B cell (primary cell): Measurements from ENCODE around the gene ABCB4. TPM values are rescaled to one million over a fixed set of nuclear protein-coding genes. Genes with fewer than 3 reads are reported as not detected.

ENCODE experiments used
- ATAC-seq: fragments of 200-7000 bp; cut with Tn5 transposase; one replicate; pipeline ENCODE4 v1.10.0; 2021; ENCODE audit warnings: low read depth, mild to moderate bottlenecking, moderate number of reproducible peaks, moderate library complexity
- CTCF ChIA-PET: fragments of 350-600 bp; sonication (Branson Sonifier 250); formaldehyde crosslinking; loops from one replicate; lab custom pipeline; 2021; ENCODE audit warnings: antibody characterized with exemption, inconsistent platforms; lab: Charles Lee
- POLR2A ChIA-PET: fragments of 350-600 bp; sonication (Branson Sonifier 250); formaldehyde crosslinking; loops from one replicate; lab custom pipeline; 2021; ENCODE audit warnings: antibody characterized with exemption; lab: Charles Lee
- DNase-seq: peaks from one replicate; pipeline ENCODE4 v3.0.0; 2013
- H2AFZ ChIP-seq: 2 replicates; pipeline ENCODE4 v1.6.1; 2012; ENCODE audit warnings: mild to moderate bottlenecking, low read depth, low read length; ENCODE audit not compliant: insufficient read depth, poor library complexity, severe bottlenecking
- H3K27ac ChIP-seq, 2 donors: 1 replicate in 1 of 2; 2 replicates in 1 of 2; pipeline ENCODE4 v1.5.1; 2012 to 2013; ENCODE audit warnings: low read length in 2 of 2, mild to moderate bottlenecking in 2 of 2, moderate library complexity in 1 of 2
- H3K27me3 ChIP-seq, 4 experiments: fragments of 200-600 bp in 1 of 4; sonication (generic) in 1 of 4; replicated peaks in 1 of 4; 1 replicate in 2 of 4; 2 replicates in 2 of 4; pipeline versions ENCODE4 v1.6.1 to v1.7.0; 2013 to 2016; ENCODE audit warnings: low read length in 3 of 4, mild to moderate bottlenecking in 2 of 4, mixed read lengths in 1 of 4, moderate library complexity in 1 of 4; ENCODE audit not compliant: insufficient read depth in 4 of 4, control insufficient read depth in 3 of 4; ENCODE audit errors: control extremely low read depth in 1 of 4
- H3K36me3 ChIP-seq, 2 experiments: replicated peaks in 1 of 2; 1 replicate in 1 of 2; 2 replicates in 1 of 2; pipeline versions ENCODE4 v1.6.1 to v1.7.1; 2013; ENCODE audit warnings: low read length in 1 of 2; ENCODE audit not compliant: insufficient read depth in 2 of 2, control insufficient read depth in 1 of 2; ENCODE audit errors: control extremely low read depth in 1 of 2, extremely low read depth in 1 of 2
- H3K4me1 ChIP-seq, 2 donors: fragments of 200-600 bp in 1 of 2; sonication (generic) in 1 of 2; 1 replicate in 1 of 2; 2 replicates in 1 of 2; pipeline versions ENCODE4 v1.5.1 to v1.6.1; 2013 to 2017; ENCODE audit warnings: low read length in 2 of 2; ENCODE audit not compliant: control insufficient read depth in 2 of 2, insufficient read depth in 2 of 2
- H3K4me2 ChIP-seq: replicated peaks from 2 replicates; pipeline ENCODE3; 2012; ENCODE audit warnings: mild to moderate bottlenecking, low read depth, low read length; ENCODE audit not compliant: poor library complexity, severe bottlenecking
- H3K4me3 ChIP-seq, 5 experiments: fragments of 200-600 bp in 1 of 5; sonication (generic) in 1 of 5; 1 replicate in 3 of 5; 2 replicates in 2 of 5; pipeline versions ENCODE4 v1.5.1 to v1.7.0; 2011 to 2016; ENCODE audit warnings: low read length in 4 of 5, mild to moderate bottlenecking in 4 of 5, low read depth in 2 of 5, control low read depth in 1 of 5, moderate library complexity in 1 of 5; ENCODE audit not compliant: insufficient read depth in 1 of 5; ENCODE audit errors: control extremely low read depth in 1 of 5, extremely low read depth in 1 of 5
- H3K79me2 ChIP-seq: fragments of 200-600 bp; sonication (generic); one replicate; pipeline ENCODE4 v1.6.0; 2016; ENCODE audit warnings: low read length; ENCODE audit not compliant: control insufficient read depth, insufficient read depth
- H3K9ac ChIP-seq: fragments of 200-600 bp; sonication (generic); 2 replicates; pipeline ENCODE4 v1.6.1; 2017; ENCODE audit warnings: mild to moderate bottlenecking, low read length, moderate library complexity
- H3K9me3 ChIP-seq, 3 donors: one replicate each; pipeline versions ENCODE4 v1.6.1 to v1.7.1; 2013; ENCODE audit warnings: low read length in 2 of 3; ENCODE audit not compliant: control insufficient read depth in 2 of 3, insufficient read depth in 1 of 3; ENCODE audit errors: control extremely low read depth in 1 of 3
- H4K20me1 ChIP-seq: 2 replicates; pipeline ENCODE4 v1.6.0; 2012; ENCODE audit warnings: mild to moderate bottlenecking, low read length; ENCODE audit not compliant: insufficient read depth, control insufficient read depth, poor library complexity, severe bottlenecking
- H3K27ac Mint-ChIP-seq: one replicate; pipeline ENCODE4 v1.8.0; 2021; ENCODE audit warnings: mixed read lengths
- H3K27me3 Mint-ChIP-seq: one replicate; pipeline ENCODE4 v1.8.0; 2021; ENCODE audit warnings: mixed read lengths
- H3K4me1 Mint-ChIP-seq: one replicate; pipeline ENCODE4 v1.8.0; 2021; ENCODE audit warnings: mixed read lengths
- H3K4me3 Mint-ChIP-seq: one replicate; pipeline ENCODE4 v1.8.0; 2021; ENCODE audit warnings: mixed read lengths
- H3K9me3 Mint-ChIP-seq: one replicate; pipeline ENCODE4 v1.8.0; 2022; ENCODE audit warnings: mixed read lengths; ENCODE audit not compliant: insufficient read depth
- EZH2 ChIP-seq: IDR thresholded peaks from 2 replicates; pipeline ENCODE4 v1.6.1; 2012; ENCODE audit warnings: borderline replicate concordance, low read depth, mild to moderate bottlenecking, moderate library complexity, low read length; ENCODE audit not compliant: insufficient read depth, poor library complexity, severe bottlenecking
- WGBS: methylation state at CpG from one replicate; pipeline ENCODE4 v1.1.5; 2013; ENCODE audit warnings: missing lambda C conversion rate; ENCODE audit not compliant: insufficient coverage; 5-methylcytosine and 5-hydroxymethylcytosine counted together
- intact Hi-C: fragments of 100-400 bp; cut with micrococcal nuclease; formaldehyde crosslinking; loops from one replicate; pipeline ENCODE4 v1.10.0; 2022
- polyA plus RNA-seq: library from polyadenylated mRNA; depleted of rRNA; stranded (reverse); fragments of >200 nt; gene quantifications from 2 replicates; pipeline ENCODE4 v1.2.3, GENCODE V29; 2012
- total RNA-seq, 2 donors: library from RNA; stranded (reverse); fragments of 120-200 nt in 1 of 2; gene quantifications; 1 replicate in 1 of 2; 2 replicates in 1 of 2; pipeline versions ENCODE4 v1.2.3 to v1.2.4, GENCODE V29; 2013 to 2022
- TF ChIP-seq, protein P1 (sequence below): fragments of 200-600 bp; IDR thresholded peaks from one replicate; pipeline ENCODE4 v1.8.0; 2022; ENCODE audit warnings: antibody characterized with exemption, mild to moderate bottlenecking

The ABCB4 gene
- total and polyA plus RNA-seq, 2 donors (not counting 1 experiment from before 2014, with no cell fraction given) = 16.6 to 40.0 TPM

DNA sequence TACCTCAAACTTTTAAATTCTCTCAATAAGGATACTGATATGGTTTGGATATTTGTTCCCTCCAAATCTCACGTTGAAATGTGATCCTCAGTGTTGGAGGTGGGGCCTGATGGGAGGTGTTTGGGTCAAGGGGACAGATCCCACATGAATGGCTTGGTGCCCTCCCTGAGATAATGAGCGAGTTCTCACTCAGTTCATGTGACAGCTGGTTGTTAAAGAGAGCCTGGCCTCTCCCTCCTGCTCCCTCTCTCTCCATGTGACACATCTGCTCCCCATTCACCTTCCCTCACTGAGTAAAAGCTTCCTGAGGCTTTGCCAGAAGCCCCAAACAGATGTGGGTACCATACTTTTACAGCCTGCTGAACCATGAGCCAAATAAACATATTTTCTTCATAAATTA, 19.2 kb downstream of the ABCB4 start:
- H2AFZ ChIP-seq = no peak overlapping the region
- no peaks in the 10 kb centered on the region for H3K9me3 Mint-ChIP-seq
- peak overlapping the region in 1 of 2 donors; percentile 8 for H3K27ac ChIP-seq
- H3K27me3 ChIP-seq = no peaks in the 10 kb centered on the region
- H3K36me3 ChIP-seq = peaks cover 23 to 77% of the 10 kb centered on the region in 2 experiments
- H3K9me3 ChIP-seq = no peaks in the 10 kb centered on the region
- no peak for ATAC-seq
- no peaks in the 10 kb centered on the region for H3K79me2 ChIP-seq
- H3K4me2 ChIP-seq = no peak overlapping the region
- DNase-seq = no peak
- H3K4me3 ChIP-seq = no peak overlapping the region
- WGBS = no CpG with 5 or more reads among the region's 2 CpGs
- ChIA-PET CTCF (no interaction called here), POLR2A (no interaction called here)
- H3K9ac ChIP-seq = no peak overlapping the region
- H3K27ac Mint-ChIP-seq = no peak overlapping the region
- no peaks in the 10 kb centered on the region for H3K4me1 Mint-ChIP-seq
- no peak for TF ChIP-seq EZH2
- TF ChIP-seq, protein P1, sequence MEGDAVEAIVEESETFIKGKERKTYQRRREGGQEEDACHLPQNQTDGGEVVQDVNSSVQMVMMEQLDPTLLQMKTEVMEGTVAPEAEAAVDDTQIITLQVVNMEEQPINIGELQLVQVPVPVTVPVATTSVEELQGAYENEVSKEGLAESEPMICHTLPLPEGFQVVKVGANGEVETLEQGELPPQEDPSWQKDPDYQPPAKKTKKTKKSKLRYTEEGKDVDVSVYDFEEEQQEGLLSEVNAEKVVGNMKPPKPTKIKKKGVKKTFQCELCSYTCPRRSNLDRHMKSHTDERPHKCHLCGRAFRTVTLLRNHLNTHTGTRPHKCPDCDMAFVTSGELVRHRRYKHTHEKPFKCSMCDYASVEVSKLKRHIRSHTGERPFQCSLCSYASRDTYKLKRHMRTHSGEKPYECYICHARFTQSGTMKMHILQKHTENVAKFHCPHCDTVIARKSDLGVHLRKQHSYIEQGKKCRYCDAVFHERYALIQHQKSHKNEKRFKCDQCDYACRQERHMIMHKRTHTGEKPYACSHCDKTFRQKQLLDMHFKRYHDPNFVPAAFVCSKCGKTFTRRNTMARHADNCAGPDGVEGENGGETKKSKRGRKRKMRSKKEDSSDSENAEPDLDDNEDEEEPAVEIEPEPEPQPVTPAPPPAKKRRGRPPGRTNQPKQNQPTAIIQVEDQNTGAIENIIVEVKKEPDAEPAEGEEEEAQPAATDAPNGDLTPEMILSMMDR = no peak
- H3K4me3 Mint-ChIP-seq = no peak overlapping the region
- H3K27me3 Mint-ChIP-seq = no peaks in the 10 kb centered on the region
- peaks cover 7% of the 10 kb centered on the region for H4K20me1 ChIP-seq
- intact Hi-C loops = no loop called here
- H3K4me1 ChIP-seq = no peaks in the 10 kb centered on the region

DNA sequence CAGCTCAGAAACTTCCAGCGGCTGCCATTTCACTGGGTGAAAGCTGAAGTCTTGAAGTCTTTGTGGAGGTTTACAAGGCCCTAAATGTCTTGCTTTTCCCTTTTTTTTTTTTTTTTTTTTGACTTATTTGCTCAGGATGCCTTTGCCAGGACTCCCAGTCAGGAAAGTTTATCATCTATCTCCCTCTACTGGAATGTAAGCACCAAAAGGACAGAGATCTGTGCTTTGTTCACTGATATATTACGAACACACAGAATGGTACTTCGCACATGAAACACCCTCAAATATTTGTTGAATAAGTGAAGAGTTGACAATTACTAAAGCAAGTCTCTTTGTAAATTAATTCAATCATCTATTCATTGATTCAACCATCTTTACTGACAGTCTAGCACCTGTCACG, 23.2 kb downstream of the ABCB4 start:
- Mint-ChIP-seq H3K27me3 (no peaks in the 10 kb centered on the region), H3K4me3 (no peak overlapping the region), H3K9me3 (no peaks in the 10 kb centered on the region), H3K27ac (no peak overlapping the region), H3K4me1 (peaks cover 4% of the 10 kb centered on the region)
- intact Hi-C loops = no loop called here
- H3K79me2 ChIP-seq = no peaks in the 10 kb centered on the region
- WGBS = no CpG with 5 or more reads among the region's 4 CpGs
- no peak overlapping the region for H2AFZ ChIP-seq
- H3K9ac ChIP-seq = no peak overlapping the region
- H4K20me1 ChIP-seq = no peaks in the 10 kb centered on the region
- TF ChIP-seq, protein P1 = no peak
- no peak for TF ChIP-seq EZH2
- H3K4me2 ChIP-seq = no peak overlapping the region
- ChIA-PET CTCF (interaction anchor here (0.7 kb wide), 1 partner anchor 525 kb away, joined by 6 read pairs; no protein-coding TSS in a partner anchor), POLR2A (no interaction called here)
- no peaks in the 10 kb centered on the region for H3K9me3 ChIP-seq
- H3K4me3 ChIP-seq = no peak overlapping the region
- DNase-seq = no peak
- no peak for ATAC-seq
- H3K27me3 ChIP-seq = no peaks in the 10 kb centered on the region
- no peaks in the 10 kb centered on the region for H3K4me1 ChIP-seq
- peaks cover 18 to 74% of the 10 kb centered on the region in 2 experiments for H3K36me3 ChIP-seq
- H3K27ac ChIP-seq = no peak overlapping the region
